Effector memory CD8-positive, alpha-beta T cell (primary cell): ENCODE measurements around the gene TTC23.
A peak's percentile ranks its signal among the peaks of the same experiment; 100 is the strongest.
"Not testable (repeated sequence)": the region's sequence is repeated elsewhere in the genome, so short reads cannot be mapped to it uniquely, and the experiment has no call there.

Experiments used
- ATAC-seq: fragments of 150-1000 bp; cut with Tn5 transposase; replicated peaks from 2 replicates; pipeline ENCODE4 v1.10.0; 2021; ENCODE audit warnings: mild to moderate bottlenecking, moderate library complexity
- DNase-seq, 3 experiments: peaks; one replicate each; pipeline ENCODE4 v3.0.0; 2021
- H3K27ac Mint-ChIP-seq, 2 donors: one replicate each; pipeline ENCODE4 v1.8.0; 2022; ENCODE audit warnings: mild to moderate bottlenecking in 2 of 2, mixed read lengths in 2 of 2, moderate library complexity in 2 of 2
- H3K27me3 Mint-ChIP-seq, 2 donors: one replicate each; pipeline ENCODE4 v1.8.0; 2022; ENCODE audit warnings: mixed read lengths in 2 of 2
- H3K36me3 Mint-ChIP-seq: one replicate; pipeline ENCODE4 v1.8.0; 2022; ENCODE audit warnings: mild to moderate bottlenecking, moderate library complexity, mixed read lengths; ENCODE audit not compliant: insufficient read depth
- H3K4me1 Mint-ChIP-seq, 2 donors: one replicate each; pipeline ENCODE4 v1.8.0; 2022; ENCODE audit warnings: low read depth in 2 of 2, mixed read lengths in 2 of 2
- H3K4me3 Mint-ChIP-seq, 2 donors: one replicate each; pipeline ENCODE4 v1.8.0; 2022; ENCODE audit warnings: mild to moderate bottlenecking in 2 of 2, mixed read lengths in 2 of 2, moderate library complexity in 2 of 2
- H3K9me3 Mint-ChIP-seq, 2 donors: one replicate each; pipeline ENCODE4 v1.8.0; 2022; ENCODE audit warnings: mixed read lengths in 2 of 2

The TTC23 gene

GRCh38 chr15:99120050-99120777 lies 129.2 kb downstream of the TTC23 start:
- Mint-ChIP-seq H3K4me3 (no peak overlapping the region), H3K36me3 (no peaks in the 10 kb centered on the region), H3K27me3 (peaks cover 0 to 11% of the 10 kb centered on the region in 2 donors), H3K4me1 (peaks cover 5% of the 10 kb centered on the region in 2 donors), H3K27ac (peak overlapping the region in 1 of 2 donors; percentile 54), H3K9me3 (no peaks in the 10 kb centered on the region)
- ATAC-seq (no peak), DNase-seq (no peak)

DNA sequence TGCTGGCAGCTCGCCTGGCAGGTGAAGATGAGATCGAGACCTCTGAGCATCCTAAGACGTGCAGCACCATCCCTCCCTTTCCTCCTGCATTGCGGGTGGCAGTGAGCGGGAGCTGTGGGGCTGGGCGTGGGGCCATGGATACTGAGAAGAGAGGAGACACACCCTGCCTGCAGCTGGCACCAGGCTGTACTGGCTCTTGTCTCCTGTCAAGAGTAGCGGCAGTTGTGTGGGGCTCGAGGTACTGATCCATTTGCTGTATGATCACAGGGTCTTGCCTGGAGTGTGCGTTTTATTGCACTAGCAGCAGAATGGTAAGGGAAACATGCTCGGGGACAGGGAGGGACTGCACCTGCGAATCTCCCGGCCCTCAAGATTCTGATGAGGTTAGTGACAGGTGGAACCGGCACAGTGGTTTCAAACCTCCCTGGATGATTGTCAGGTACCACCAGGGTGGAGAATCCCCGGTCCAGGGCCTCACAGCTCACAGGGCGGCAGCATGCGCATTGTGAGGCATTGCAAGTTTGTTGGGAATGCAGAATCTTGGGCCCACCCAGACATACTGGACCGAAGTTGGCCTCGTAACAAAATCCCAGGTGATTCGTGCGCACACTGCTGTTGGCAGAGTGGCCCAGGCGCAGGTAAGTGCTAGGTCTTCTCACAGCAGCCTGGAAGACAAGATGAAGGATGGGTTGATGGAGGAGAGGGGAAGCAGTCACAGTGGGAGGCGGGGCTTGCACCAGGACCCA lies 130.4 kb downstream of the TTC23 start:
- Mint-ChIP-seq H3K36me3 (no peaks in the 10 kb centered on the region), H3K4me1 (peaks cover 5 to 6% of the 10 kb centered on the region in 2 donors), H3K27ac (no peak overlapping the region), H3K27me3 (peaks cover 0 to 13% of the 10 kb centered on the region in 2 donors), H3K4me3 (no peak overlapping the region), H3K9me3 (no peaks in the 10 kb centered on the region)
- ATAC-seq, result no peak
- DNase-seq, result no peak

GRCh38 chr15:99118258-99118632 lies 131.1 kb downstream of the TTC23 start:
- Mint-ChIP-seq H3K4me1 (peaks cover 5 to 10% of the 10 kb centered on the region in 2 donors), H3K27me3 (peaks cover 0 to 18% of the 10 kb centered on the region in 2 donors), H3K36me3 (no peaks in the 10 kb centered on the region), H3K27ac (no peak overlapping the region), H3K4me3 (no peak overlapping the region), H3K9me3 (no peaks in the 10 kb centered on the region)
- DNase-seq, result no peak
- ATAC-seq, result no peak

DNA sequence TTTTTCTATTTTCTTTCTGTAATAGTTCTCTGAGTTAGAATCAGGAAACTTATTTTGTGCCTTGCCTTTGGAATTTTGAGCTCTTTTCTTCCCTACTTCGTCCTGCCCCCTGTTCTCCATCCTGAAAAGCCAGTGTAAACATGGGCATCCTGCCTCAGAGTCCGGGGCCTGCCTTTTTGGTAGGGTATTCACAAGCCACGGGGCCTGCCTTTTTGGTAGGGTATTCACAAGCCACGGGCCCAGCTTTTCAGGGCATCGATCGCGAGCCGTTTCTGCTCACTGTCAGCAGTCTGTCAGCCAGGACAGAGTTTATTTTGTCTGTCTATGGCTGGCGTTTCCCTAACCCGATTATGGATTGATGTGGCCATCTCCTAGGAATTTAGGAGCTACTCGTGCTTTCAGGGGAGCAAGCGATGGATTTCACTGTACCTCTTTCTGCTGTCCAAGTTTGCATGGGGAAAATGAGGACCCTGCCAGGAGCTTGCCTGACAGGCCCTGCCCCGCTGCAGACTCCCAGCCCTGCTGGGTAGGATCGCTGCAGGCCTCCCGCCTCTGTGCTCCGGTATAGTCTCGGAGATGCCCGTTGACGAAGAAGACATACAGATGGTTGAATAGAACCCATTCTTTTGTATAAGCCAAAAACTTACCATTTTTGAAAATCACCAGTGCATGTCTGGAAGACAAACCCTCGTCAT lies 131.7 kb downstream of the TTC23 start:
- Mint-ChIP-seq H3K36me3 (no peaks in the 10 kb centered on the region), H3K9me3 (no peaks in the 10 kb centered on the region), H3K27me3 (peaks cover 0 to 18% of the 10 kb centered on the region in 2 donors), H3K4me3 (no peak overlapping the region), H3K27ac (no peak overlapping the region), H3K4me1 (peaks cover 5 to 10% of the 10 kb centered on the region in 2 donors)
- ATAC-seq (no peak), DNase-seq (no peak)

DNA sequence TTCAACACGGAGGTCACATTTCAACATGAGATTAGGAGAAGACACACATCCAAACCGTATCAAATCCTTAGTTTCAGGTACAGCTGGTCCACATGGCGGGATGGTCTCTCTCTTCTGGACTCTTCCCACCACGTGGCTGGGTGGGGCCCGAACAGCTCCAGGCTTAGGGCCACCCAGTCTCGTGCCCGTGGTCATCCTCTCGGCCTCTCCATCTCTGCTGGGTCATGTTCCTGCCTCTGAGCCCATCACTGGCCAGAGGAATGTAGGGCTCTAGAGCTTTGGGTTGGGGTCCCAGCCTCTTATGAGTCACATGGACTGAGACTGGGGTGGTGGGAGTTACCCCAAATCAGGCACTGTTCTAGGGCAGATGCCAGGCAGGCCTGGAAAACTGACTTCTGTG lies 132.3 kb downstream of the TTC23 start:
- Mint-ChIP-seq H3K9me3 (no peaks in the 10 kb centered on the region), H3K4me3 (no peak overlapping the region), H3K27ac (no peak overlapping the region), H3K4me1 (peaks cover 5 to 13% of the 10 kb centered on the region in 2 donors), H3K27me3 (peaks cover 0 to 18% of the 10 kb centered on the region in 2 donors), H3K36me3 (no peaks in the 10 kb centered on the region)
- no peak for DNase-seq
- no peak for ATAC-seq

DNA sequence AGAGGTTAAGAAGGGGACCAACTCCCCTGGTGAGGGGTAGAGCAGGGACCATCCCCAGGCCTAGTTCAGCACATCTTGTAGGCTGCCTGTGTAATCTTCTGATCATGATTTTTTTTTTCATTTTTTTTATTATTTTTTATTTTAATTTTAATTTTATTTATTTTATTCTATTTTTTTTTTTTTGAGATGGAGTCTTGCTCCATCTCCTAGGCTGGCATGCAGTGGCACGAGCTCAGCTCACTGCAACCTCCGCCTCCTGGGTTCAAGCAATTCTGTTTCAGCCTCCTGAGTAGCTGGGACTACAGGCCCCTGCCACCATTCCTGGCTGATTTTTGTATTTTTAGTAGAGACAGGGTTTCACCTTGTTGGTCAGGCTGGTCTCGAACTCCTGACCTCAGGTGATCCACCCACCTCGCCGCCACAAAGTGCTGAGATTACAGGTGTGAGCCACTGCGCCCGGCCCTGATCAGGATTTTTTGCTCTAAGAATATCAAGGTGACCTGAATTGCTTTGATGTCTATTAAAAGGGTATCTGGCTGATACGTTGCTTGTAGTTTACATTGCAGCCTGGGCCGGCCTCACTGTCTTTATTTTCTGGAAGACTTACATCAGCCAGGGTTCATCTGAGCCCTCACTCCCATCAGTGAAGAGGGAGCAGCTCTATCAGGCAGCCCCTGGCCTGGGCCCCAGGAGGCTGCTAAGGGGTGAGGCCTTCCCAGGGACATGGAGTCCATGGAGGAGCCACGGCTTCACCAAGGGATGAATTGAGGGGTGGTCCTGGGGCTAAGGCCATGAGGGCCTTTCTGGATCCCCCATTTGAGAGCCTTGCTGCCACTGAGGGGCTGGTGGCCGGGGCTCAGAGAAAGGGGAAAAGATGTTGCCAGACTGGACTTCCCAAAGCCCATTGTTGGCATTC lies 133.8 kb downstream of the TTC23 start:
- Mint-ChIP-seq H3K4me3 (no peak overlapping the region), H3K9me3 (no peaks in the 10 kb centered on the region), H3K27me3 (peaks cover 0 to 13% of the 10 kb centered on the region in 2 donors), H3K36me3 (no peaks in the 10 kb centered on the region), H3K27ac (no peak overlapping the region), H3K4me1 (peaks cover 2 to 26% of the 10 kb centered on the region in 2 donors)
- ATAC-seq (no peak), DNase-seq (no peak)

DNA sequence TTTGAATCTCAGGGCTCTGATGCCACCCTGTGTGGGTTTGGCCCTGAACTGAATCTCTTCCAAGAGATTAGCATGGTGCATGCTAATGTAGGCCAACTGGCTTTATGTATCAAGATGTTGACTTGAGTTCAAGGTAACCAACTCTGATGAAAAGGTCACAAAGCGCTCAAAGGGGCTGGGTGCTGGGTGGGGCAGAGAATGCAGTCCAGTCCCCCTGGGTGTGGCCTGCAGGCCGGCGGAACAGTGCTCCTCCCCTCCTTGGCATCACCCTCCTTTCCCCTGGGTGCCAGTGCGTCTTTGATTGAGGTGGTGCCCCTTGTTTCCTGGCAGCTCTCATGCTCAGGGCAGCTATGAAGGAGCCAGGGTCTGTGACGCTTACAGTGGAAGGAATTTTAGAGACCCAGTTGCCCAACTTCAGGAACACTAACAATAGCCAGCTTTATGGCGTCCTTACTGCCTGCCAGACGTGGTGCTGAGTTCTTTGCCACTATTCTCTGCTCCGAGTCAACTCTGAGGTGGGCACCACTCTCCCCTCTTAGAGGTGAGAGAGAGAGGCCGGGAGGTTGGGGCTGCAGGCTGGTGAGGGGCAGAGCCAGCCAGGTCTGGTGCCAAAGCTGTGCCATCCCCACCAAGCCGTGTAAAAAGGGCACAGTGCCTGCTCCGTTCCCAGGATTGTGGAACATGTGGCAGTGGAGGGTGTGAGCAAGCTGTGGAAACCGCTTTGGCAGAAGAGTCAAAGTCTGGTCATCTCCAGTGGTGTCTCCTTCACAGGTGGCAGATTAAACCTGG lies 134.7 kb downstream of the TTC23 start:
- Mint-ChIP-seq H3K4me3 (no peak overlapping the region), H3K27ac (no peak overlapping the region), H3K36me3 (no peaks in the 10 kb centered on the region), H3K27me3 (peaks cover 0 to 6% of the 10 kb centered on the region in 2 donors), H3K9me3 (no peaks in the 10 kb centered on the region), H3K4me1 (peaks cover 0 to 25% of the 10 kb centered on the region in 2 donors)
- DNase-seq, result no peak
- no peak for ATAC-seq

GRCh38 chr15:99113547-99114271 lies 135.7 kb downstream of the TTC23 start:
- Mint-ChIP-seq H3K36me3 (no peaks in the 10 kb centered on the region), H3K4me1 (peaks cover 0 to 29% of the 10 kb centered on the region in 2 donors)

DNA sequence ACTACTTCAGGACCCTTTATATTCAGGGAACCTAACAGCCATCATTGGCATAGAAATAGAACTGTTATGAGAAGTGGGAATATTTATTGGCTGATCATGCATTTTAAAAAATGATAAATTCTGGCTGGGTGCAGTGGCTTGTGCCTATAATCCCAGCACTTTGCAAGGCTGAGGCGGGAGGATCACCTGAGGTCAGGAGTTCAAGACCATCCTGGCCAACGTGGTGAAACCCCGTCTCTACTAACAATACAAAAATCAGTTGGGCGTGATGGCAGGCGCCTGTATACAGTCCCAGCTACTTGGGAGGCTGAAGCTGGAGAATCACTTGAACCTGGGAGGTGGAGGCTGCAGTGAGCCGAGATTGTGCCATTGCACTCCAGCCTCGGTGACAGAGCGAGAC lies 137.7 kb downstream of the TTC23 start:
- H3K9me3 Mint-ChIP-seq, ATAC-seq, H3K4me3 Mint-ChIP-seq, DNase-seq: not testable (repeated sequence)
- peaks cover 0 to 16% of the 10 kb centered on the region in 2 donors for H3K27me3 Mint-ChIP-seq
- peak overlapping the region in 1 of 2 donors; percentile 77 for H3K27ac Mint-ChIP-seq
- peaks cover 13% of the 10 kb centered on the region for H3K36me3 Mint-ChIP-seq
- H3K4me1 Mint-ChIP-seq, result peaks cover 2 to 43% of the 10 kb centered on the region in 2 donors

More at GRCh38 chr15:99113547-99114271, 135.7 kb downstream of the TTC23 start:
- Mint-ChIP-seq H3K9me3 (no peaks in the 10 kb centered on the region), H3K4me3 (no peak overlapping the region), H3K27ac (no peak overlapping the region), H3K27me3 (peaks cover 0 to 11% of the 10 kb centered on the region in 2 donors)
- no peak for DNase-seq
- ATAC-seq, result no peak

DNA sequence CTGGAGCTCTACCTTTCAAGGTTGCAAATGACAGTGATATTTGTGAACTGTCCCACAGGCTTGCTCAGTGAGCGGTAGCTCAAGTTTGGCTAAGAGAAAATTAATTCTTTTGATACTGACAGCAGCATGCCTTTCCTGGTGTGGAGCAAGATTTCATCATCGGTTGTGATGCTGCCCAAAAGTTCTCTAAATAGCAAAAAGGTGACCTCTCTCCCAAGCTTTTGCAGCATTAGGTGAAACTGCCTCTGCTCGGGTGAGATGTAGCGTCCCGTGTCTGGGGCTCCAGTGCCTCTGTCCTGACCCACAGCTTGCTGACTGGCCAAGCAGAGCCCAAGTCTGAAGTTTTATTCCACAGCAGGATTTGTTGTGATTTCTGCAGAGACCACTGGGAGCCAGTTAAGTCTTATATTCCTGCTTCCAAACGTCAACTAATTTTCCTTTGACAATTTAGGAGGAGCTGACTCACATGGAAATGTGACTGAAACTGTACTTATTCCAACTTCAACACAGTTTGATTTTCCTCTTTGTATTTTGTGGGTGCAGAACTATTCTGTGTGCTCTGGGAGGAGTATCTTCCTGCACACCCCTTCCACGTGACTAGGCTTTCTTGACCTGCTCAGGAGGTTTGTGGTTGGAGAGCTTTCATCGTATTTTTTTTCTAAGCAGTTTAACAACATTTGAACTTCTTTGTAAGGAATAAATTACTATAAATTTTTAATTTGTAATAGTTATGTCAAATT lies 138.6 kb downstream of the TTC23 start:
- Mint-ChIP-seq H3K27ac (peak overlapping the region in 1 of 2 donors; percentile 77), H3K27me3 (peaks cover 0 to 20% of the 10 kb centered on the region in 2 donors), H3K4me3 (peak overlapping the region in 1 of 2 donors; percentile 8), H3K4me1 (peaks cover 6 to 47% of the 10 kb centered on the region in 2 donors), H3K9me3 (no peaks in the 10 kb centered on the region), H3K36me3 (peaks cover 18% of the 10 kb centered on the region)
- no peak for ATAC-seq
- DNase-seq, result no peak

GRCh38 chr15:99110093-99110492 lies 139.3 kb downstream of the TTC23 start:
- ATAC-seq (no peak), DNase-seq (no peak)
- H3K36me3 Mint-ChIP-seq, result peaks cover 20% of the 10 kb centered on the region
- peaks cover 6 to 47% of the 10 kb centered on the region in 2 donors for H3K4me1 Mint-ChIP-seq
- no peak overlapping the region for H3K27ac Mint-ChIP-seq
- no peak overlapping the region for H3K4me3 Mint-ChIP-seq
- H3K27me3 Mint-ChIP-seq, result peaks cover 0 to 20% of the 10 kb centered on the region in 2 donors
- no peaks in the 10 kb centered on the region for H3K9me3 Mint-ChIP-seq
